ENCODE measurements around the gene TRIM2.

The TRIM2 gene

DNA sequence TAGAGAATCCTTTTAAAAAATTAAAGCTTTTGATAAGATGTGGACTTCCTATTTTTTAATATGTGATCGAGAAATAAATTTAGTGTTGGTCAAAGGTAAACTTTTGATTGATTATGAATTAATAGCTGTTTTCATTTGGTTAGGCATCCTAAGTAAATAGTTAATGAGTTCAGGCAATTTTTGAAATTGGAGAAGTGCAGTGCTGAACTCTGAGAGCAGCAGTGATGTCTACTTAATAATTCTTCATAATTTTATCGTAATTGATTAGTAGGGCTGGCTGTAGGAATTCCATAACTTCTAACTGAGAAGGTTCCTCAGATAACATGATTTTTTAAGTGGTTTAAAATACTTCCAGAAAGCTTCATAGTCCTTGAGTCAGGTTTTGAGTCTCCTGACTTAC, 141.8 kb downstream of the TRIM2 start:
- Histone ChIP-seq H3K27me3 (ENCODE audit: control insufficient read depth, low read length) (no peaks in the 10 kb centered on the region), H3K36me3 (ENCODE audit: control insufficient read depth, low read length) (peaks cover 57% of the 10 kb centered on the region), H3K4me2 (ENCODE audit: low read length) (peak overlapping the region; percentile 93), H3K79me2 (ENCODE audit: control insufficient read depth, low read length) (peaks cover 82% of the 10 kb centered on the region), H3K4me3 (ENCODE audit: low read length) (peak overlapping the region; percentile 74), H3K9me3 (ENCODE audit: control insufficient read depth, insufficient read depth, low read length) (no peaks in the 10 kb centered on the region), H3K27ac (ENCODE audit: low read depth, low read length) (peak overlapping the region; percentile 100), H3K4me1 (ENCODE audit: control insufficient read depth, low read length) (peaks cover 89% of the 10 kb centered on the region), H4K20me1 (ENCODE audit: control insufficient read depth, insufficient read depth, low read depth, low read length) (no peaks in the 10 kb centered on the region), H3F3A (ENCODE audit: control insufficient read depth, insufficient read depth) (peaks cover 41% of the 10 kb centered on the region), H3K9me2 (replicated peaks; ENCODE audit: control insufficient read depth, low read length) (no peaks in the 10 kb centered on the region)
- TF ChIP-seq EZH2phosphoT487 (IDR thresholded peaks at IDR 0.05; ENCODE audit: borderline replicate concordance, low read length), result no peak
- TF ChIP-seq, protein P1, sequence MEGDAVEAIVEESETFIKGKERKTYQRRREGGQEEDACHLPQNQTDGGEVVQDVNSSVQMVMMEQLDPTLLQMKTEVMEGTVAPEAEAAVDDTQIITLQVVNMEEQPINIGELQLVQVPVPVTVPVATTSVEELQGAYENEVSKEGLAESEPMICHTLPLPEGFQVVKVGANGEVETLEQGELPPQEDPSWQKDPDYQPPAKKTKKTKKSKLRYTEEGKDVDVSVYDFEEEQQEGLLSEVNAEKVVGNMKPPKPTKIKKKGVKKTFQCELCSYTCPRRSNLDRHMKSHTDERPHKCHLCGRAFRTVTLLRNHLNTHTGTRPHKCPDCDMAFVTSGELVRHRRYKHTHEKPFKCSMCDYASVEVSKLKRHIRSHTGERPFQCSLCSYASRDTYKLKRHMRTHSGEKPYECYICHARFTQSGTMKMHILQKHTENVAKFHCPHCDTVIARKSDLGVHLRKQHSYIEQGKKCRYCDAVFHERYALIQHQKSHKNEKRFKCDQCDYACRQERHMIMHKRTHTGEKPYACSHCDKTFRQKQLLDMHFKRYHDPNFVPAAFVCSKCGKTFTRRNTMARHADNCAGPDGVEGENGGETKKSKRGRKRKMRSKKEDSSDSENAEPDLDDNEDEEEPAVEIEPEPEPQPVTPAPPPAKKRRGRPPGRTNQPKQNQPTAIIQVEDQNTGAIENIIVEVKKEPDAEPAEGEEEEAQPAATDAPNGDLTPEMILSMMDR (IDR thresholded peaks at IDR 0.05; ENCODE audit: low read depth, low read length, poor library complexity, severe bottlenecking), result no peak

DNA sequence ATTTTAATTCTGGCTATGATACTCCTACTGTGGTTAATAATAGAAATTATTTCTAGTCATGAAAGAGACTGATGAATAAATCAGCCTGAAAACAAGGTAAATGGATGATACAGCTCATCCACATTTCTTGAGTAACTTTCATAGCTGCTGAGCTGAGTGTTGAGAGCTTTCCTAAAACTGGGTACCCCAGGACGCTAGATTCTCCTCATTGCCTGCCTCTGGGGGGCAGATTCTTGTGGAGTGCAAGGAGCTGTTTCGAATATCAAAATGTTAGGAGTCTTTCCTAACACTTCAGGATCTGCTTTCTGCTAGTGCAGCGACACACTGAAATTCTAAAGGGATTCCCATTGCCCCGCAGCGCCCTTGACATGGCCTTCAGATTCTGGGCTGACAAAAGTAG, 142.3 kb downstream of the TRIM2 start:
- Histone ChIP-seq H3K9me2 (replicated peaks; ENCODE audit: control insufficient read depth, low read length) (no peaks in the 10 kb centered on the region), H4K20me1 (ENCODE audit: control insufficient read depth, insufficient read depth, low read depth, low read length) (no peaks in the 10 kb centered on the region), H3K27me3 (ENCODE audit: control insufficient read depth, low read length) (no peaks in the 10 kb centered on the region), H3K36me3 (ENCODE audit: control insufficient read depth, low read length) (peaks cover 62% of the 10 kb centered on the region), H3K9me3 (ENCODE audit: control insufficient read depth, insufficient read depth, low read length) (no peaks in the 10 kb centered on the region), H3K79me2 (ENCODE audit: control insufficient read depth, low read length) (peaks cover 82% of the 10 kb centered on the region), H3F3A (ENCODE audit: control insufficient read depth, insufficient read depth) (peaks cover 44% of the 10 kb centered on the region), H3K4me1 (ENCODE audit: control insufficient read depth, low read length) (peaks cover 89% of the 10 kb centered on the region), H3K27ac (ENCODE audit: low read depth, low read length) (peak overlapping the region; percentile 100), H3K4me3 (ENCODE audit: low read length) (peak overlapping the region; percentile 74), H3K4me2 (ENCODE audit: low read length) (peak overlapping the region; percentile 93)
- no peak for TF ChIP-seq EZH2phosphoT487 (IDR thresholded peaks at IDR 0.05; ENCODE audit: borderline replicate concordance, low read length)
- TF ChIP-seq, protein P1 (IDR thresholded peaks at IDR 0.05; ENCODE audit: low read depth, low read length, poor library complexity, severe bottlenecking), result peak; percentile 54

DNA sequence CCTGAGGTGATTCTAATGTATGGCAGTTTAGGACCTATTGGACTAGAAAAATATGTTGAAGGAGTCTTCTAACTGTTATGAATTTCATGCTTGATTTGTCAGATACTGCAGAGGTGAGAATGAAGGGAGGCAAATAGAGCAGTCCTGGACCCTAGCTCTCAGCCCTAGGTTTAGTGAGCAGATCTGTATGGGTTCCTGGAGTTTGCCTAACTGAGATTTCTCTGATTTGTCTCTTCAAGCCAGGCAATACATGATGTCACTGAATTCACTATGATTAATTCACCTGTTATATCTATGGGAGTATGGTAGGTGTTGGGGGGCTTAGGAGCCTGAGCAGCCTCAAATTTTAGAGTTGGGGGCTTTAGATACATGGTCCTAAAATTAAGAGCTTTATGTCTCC, 142.9 kb downstream of the TRIM2 start:
- H3K4me2 ChIP-seq (ENCODE audit: low read length), result peak overlapping the region; percentile 93

More for the DNA sequence above, 142.9 kb downstream of the TRIM2 start:
- Histone ChIP-seq H3K9me3 (ENCODE audit: control insufficient read depth, insufficient read depth, low read length) (no peaks in the 10 kb centered on the region), H3K36me3 (ENCODE audit: control insufficient read depth, low read length) (peaks cover 67% of the 10 kb centered on the region), H3K79me2 (ENCODE audit: control insufficient read depth, low read length) (peaks cover 83% of the 10 kb centered on the region), H3K4me3 (ENCODE audit: low read length) (peak overlapping the region; percentile 74), H3K4me1 (ENCODE audit: control insufficient read depth, low read length) (peaks cover 87% of the 10 kb centered on the region), H3F3A (ENCODE audit: control insufficient read depth, insufficient read depth) (peaks cover 46% of the 10 kb centered on the region), H3K27me3 (ENCODE audit: control insufficient read depth, low read length) (no peaks in the 10 kb centered on the region), H4K20me1 (ENCODE audit: control insufficient read depth, insufficient read depth, low read depth, low read length) (no peaks in the 10 kb centered on the region), H3K9me2 (replicated peaks; ENCODE audit: control insufficient read depth, low read length) (no peaks in the 10 kb centered on the region), H3K27ac (ENCODE audit: low read depth, low read length) (peak overlapping the region; percentile 100)
- TF ChIP-seq, protein P1 (IDR thresholded peaks at IDR 0.05; ENCODE audit: low read depth, low read length, poor library complexity, severe bottlenecking), result no peak
- TF ChIP-seq EZH2phosphoT487 (IDR thresholded peaks at IDR 0.05; ENCODE audit: borderline replicate concordance, low read length), result no peak

Data from DOHH2 (cell line).